Adipose tissue (tissue), 3 donors: ENCODE results near the gene IFT20. TPM values are rescaled to one million over a fixed set of nuclear protein-coding genes. Genes with fewer than 3 reads are reported as not detected.

Experiments
- H3K27ac ChIP-seq: one replicate; pipeline ENCODE4 v1.5.1; 2013; ENCODE audit warnings: low read depth, low read length
- WGBS, 3 donors: extraction: QIAGEN DNeasy Blood & Tissue Kit; methylation state at CpG; one replicate each; pipeline ENCODE4 v1.1.7; 2013; 5-methylcytosine and 5-hydroxymethylcytosine counted together
- polyA plus RNA-seq, 3 donors: library from polyadenylated mRNA; stranded (reverse); fragments of 200-250 nt; gene quantifications; one replicate each; pipeline ENCODE4 v1.2.3, GENCODE V29; 2013
- donor health status: healthy with polysubstance abuse.
- donor health status: Bipolar disorder and iron deficiency.
- donor health status: healthy.

Gene IFT20
- polyA plus RNA-seq, 3 donors = 27.9 to 67.0 (median 66.0) TPM

DNA sequence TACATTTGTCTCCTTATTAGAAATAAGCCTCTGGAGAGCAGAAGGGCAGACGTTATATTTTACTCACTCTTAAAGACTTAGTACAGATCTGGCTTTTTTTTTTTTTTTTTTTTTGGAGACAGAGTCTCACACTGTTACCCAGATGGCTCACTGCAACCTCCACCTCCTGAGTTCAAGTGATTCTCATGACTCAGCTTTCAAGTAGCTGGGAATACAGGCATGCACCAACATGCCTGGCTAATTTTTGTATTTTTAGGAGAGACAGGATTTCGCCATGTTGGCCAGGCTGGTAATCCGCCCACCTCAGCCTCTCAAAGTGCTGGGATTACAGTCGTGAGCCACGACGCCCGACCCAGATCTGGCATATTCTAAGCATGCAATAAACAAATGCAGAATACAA lies 52.7 kb downstream of the IFT20 start:
- WGBS, 3 donors = 71 to 80% (median 75%) methylated on average over 7 of the region's 7 CpGs
- H3K27ac ChIP-seq = no peak overlapping the region

DNA sequence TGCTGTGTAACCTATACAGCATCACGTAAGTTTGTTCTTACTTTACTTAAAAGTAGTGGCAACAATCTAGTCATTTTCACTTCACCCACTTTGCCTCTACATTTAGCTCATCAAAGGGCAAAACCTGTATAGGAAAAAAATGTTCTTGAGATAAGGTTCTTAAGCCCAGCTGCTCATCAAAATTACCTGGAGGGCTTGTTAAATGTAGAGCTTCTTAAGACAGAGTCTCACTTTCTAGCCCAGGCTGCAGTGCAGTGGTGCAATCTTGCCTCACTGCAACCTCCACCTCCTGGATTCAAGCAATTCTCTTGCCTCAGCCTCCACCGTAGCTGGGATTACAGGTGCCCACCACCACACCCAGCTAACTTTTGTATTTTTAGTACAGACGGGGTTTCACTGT lies 54.4 kb downstream of the IFT20 start:
- H3K27ac ChIP-seq = no peak overlapping the region
- 82 to 85% (median 83%) methylated on average over 3 of the region's 3 CpGs for WGBS, 3 donors

GRCh38 chr17:28279411-28279810 lies 55.9 kb downstream of the IFT20 start:
- 75 to 78% (median 77%) methylated on average over 6 of the region's 6 CpGs for WGBS, 3 donors
- H3K27ac ChIP-seq = no peak overlapping the region

Other genes starting within 250 kb of the IFT20 start
- 10 to 100 TPM in 1 of 3 donors, 1 to 10 TPM in 2; 3.6 to 56.1 (median 4.9) TPM for gene TMEM97, start 16.3 kb downstream of the IFT20 start, polyA plus RNA-seq
- 10 to 100 TPM; 18.1 to 38.0 (median 22.9) TPM for gene TNFAIP1, start 289 bp upstream of the IFT20 start, polyA plus RNA-seq
- 10 to 100 TPM; 55.1 to 89.6 (median 58.5) TPM for gene POLDIP2, start 22.1 kb upstream of the IFT20 start, polyA plus RNA-seq
- gene SEBOX, start 29.7 kb upstream of the IFT20 start, polyA plus RNA-seq = not detected
- gene VTN, start 34.8 kb upstream of the IFT20 start, polyA plus RNA-seq = 1 to 10 TPM; 2.1 to 6.9 (median 2.1) TPM
- 10 to 100 TPM in 1 of 3 donors, 1 to 10 TPM in 2; 3.7 to 13.1 (median 9.8) TPM for gene SARM1, start 36.2 kb upstream of the IFT20 start, polyA plus RNA-seq
- 1 to 10 TPM; 1.2 to 5.3 (median 3.9) TPM for gene SLC46A1, start 70.7 kb upstream of the IFT20 start, polyA plus RNA-seq
- under 1 TPM in 2 of 3 donors, not detected in 1; 0.03 to 0.09 TPM for gene SLC13A2, start 138.2 kb upstream of the IFT20 start, polyA plus RNA-seq
- under 1 TPM in 2 of 3 donors, not detected in 1; 0.01 to 0.03 TPM for gene FOXN1, start 170.9 kb upstream of the IFT20 start, polyA plus RNA-seq
- gene UNC119, start 217.2 kb upstream of the IFT20 start, polyA plus RNA-seq = 10 to 100 TPM; 12.5 to 16.6 (median 15.0) TPM
- gene PIGS, start 236.1 kb upstream of the IFT20 start, polyA plus RNA-seq = 10 to 100 TPM; 18.9 to 60.3 (median 24.8) TPM
- gene ALDOC, start 241.4 kb upstream of the IFT20 start, polyA plus RNA-seq = 10 to 100 TPM in 2 of 3 donors, 1 to 10 TPM in 1; 5.4 to 59.0 (median 23.8) TPM